HepG2 (cell line): Measurements from ENCODE around the gene SSNA1. TPM values are rescaled to one million over a fixed set of nuclear protein-coding genes. Genes with fewer than 3 reads are reported as not detected.

ENCODE experiments used
- CBFB ChIP-seq: sonication (generic); formaldehyde crosslinking; IDR thresholded peaks from 2 replicates; pipeline ENCODE4 v1.4.0; 2020; ENCODE audit warnings: missing genetic modification reagents
- FOXC1 ChIP-seq: sonication (generic); formaldehyde crosslinking; IDR thresholded peaks from 2 replicates; pipeline ENCODE4 v1.8.0; 2022; ENCODE audit warnings: mild to moderate bottlenecking, missing genetic modification reagents, borderline replicate concordance
- HES4 ChIP-seq: sonication (generic); formaldehyde crosslinking; IDR thresholded peaks from 2 replicates; pipeline ENCODE4 v1.9.0; 2021; ENCODE audit warnings: mild to moderate bottlenecking, missing genetic modification reagents, borderline replicate concordance
- POLR2G ChIP-seq: fragments of 200-400 bp; formaldehyde crosslinking; IDR thresholded peaks from 2 replicates; pipeline ENCODE4 v1.6.1; 2018; ENCODE audit warnings: mild to moderate bottlenecking, low read depth, low read length, moderate library complexity
- SMAD3 ChIP-seq: sonication (generic); formaldehyde crosslinking; IDR thresholded peaks from 2 replicates; pipeline ENCODE4 v1.4.0; 2020; ENCODE audit warnings: missing genetic modification reagents
- TBL1XR1 ChIP-seq: fragments of 150-350 bp; IDR thresholded peaks from 2 replicates; pipeline ENCODE4 v1.6.1; 2014; ENCODE audit warnings: borderline replicate concordance, low read length; ENCODE audit not compliant: partially characterized antibody
- ZFP82 ChIP-seq: sonication (generic); formaldehyde crosslinking; IDR thresholded peaks from 2 replicates; pipeline ENCODE4 v1.5.1; 2020; ENCODE audit warnings: mild to moderate bottlenecking, missing genetic modification reagents, borderline replicate concordance
- ZNF629 ChIP-seq: sonication (generic); formaldehyde crosslinking; conservative IDR thresholded peaks from 2 replicates; pipeline ENCODE4 v1.5.0; 2020; ENCODE audit warnings: missing genetic modification reagents
- ZNF703 ChIP-seq: sonication (generic); formaldehyde crosslinking; IDR thresholded peaks from 2 replicates; pipeline ENCODE4 v1.5.1; 2020; ENCODE audit warnings: missing genetic modification reagents, mild to moderate bottlenecking, moderate library complexity, borderline replicate concordance
- ZNF772 ChIP-seq: sonication (generic); formaldehyde crosslinking; IDR thresholded peaks from 2 replicates; pipeline ENCODE4 v1.5.0; 2020; ENCODE audit warnings: mild to moderate bottlenecking, missing genetic modification reagents
- ZNF788 ChIP-seq: sonication (generic); formaldehyde crosslinking; IDR thresholded peaks from 2 replicates; pipeline ENCODE4 v1.5.0; 2020; ENCODE audit warnings: mild to moderate bottlenecking, missing genetic modification reagents, borderline replicate concordance
- polyA plus RNA-seq, 8 experiments: library from polyadenylated mRNA; depleted of rRNA in 3 of 8; stranded (reverse) in 7 of 8; unstranded in 1 of 8; fragments of >200 nt; fragmentation: Illumina TruSeq in 4 of 8; extraction: Trizol in 4 of 8; gene quantifications; 2 replicates each; pipeline versions ENCODE4 v1.2.1 to v1.2.3, GENCODE V29; 2011 to 2016; ENCODE audit warnings: low read depth in 4 of 8, missing spikeins in 1 of 8, mixed read lengths in 1 of 8; ENCODE audit not compliant: insufficient read depth in 1 of 8
- total RNA-seq, 5 experiments: library from RNA; depleted of rRNA; stranded (reverse); fragments of >200 nt; fragmentation: Illumina TruSeq; extraction: Trizol; gene quantifications; 2 replicates each; pipeline ENCODE4 v1.2.3, GENCODE V29; 2016; ENCODE audit warnings: low read depth in 1 of 5
- TF ChIP-seq, protein P1 (sequence below), 2 experiments: fragments of 450-650 bp in 1 of 2; sonication (generic) in 1 of 2; formaldehyde crosslinking in 1 of 2; IDR thresholded peaks; 2 replicates each; pipeline versions ENCODE4 v1.6.1 to v1.8.0; 2016 to 2022; ENCODE audit warnings: antibody characterized with exemption in 1 of 2, mild to moderate bottlenecking in 1 of 2, missing genetic modification reagents in 1 of 2
- TF ChIP-seq, protein P2 (sequence below): sonication (generic); formaldehyde crosslinking; IDR thresholded peaks from 2 replicates; pipeline ENCODE4 v1.9.0; 2021; ENCODE audit warnings: missing genetic modification reagents, mild to moderate bottlenecking, borderline replicate concordance
- TF ChIP-seq, protein P3 (sequence below): sonication (generic); formaldehyde crosslinking; IDR thresholded peaks from 2 replicates; pipeline ENCODE4 v1.4.0; 2020; ENCODE audit warnings: low read depth, missing genetic modification reagents

The SSNA1 gene
- total and polyA plus RNA-seq, 2 of the 13 experiments (the other 11 are each of a cell fraction or from before 2014, with no cell fraction given), result 35.9 to 49.4 TPM

DNA sequence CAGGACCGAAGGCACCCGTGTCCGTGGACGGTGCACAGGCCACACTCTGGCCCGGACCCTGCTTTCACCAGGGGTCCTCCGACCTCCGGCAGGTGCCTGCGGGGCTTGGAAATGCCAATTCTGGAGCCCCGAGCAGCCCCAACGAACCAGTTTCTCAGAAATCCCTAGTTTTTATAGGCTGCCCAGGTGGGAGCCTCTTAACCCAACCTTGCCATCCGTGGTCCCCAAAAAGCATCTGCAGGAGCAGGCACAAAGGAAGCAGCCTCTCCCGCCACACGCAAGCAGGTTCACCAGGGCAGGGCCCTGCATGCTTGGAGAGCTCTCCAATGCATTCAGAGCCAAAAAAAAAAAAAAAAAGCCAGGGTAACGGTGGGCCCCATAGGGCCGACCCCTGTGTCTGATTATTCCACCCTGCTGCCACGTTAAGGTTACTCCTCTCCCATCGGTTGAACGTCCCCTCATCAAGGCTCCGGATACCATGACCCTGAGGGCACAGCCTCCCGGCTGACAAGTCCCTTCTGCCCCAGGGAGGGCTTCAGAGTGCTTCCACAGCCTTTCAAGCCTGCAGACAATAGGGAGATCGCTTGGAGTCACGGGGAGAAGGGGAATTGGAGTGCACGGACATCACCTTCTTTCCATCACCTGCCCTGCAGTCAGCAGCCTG is 12.9 kb downstream of the SSNA1 start (continued):
- TF ChIP-seq, protein P1, sequence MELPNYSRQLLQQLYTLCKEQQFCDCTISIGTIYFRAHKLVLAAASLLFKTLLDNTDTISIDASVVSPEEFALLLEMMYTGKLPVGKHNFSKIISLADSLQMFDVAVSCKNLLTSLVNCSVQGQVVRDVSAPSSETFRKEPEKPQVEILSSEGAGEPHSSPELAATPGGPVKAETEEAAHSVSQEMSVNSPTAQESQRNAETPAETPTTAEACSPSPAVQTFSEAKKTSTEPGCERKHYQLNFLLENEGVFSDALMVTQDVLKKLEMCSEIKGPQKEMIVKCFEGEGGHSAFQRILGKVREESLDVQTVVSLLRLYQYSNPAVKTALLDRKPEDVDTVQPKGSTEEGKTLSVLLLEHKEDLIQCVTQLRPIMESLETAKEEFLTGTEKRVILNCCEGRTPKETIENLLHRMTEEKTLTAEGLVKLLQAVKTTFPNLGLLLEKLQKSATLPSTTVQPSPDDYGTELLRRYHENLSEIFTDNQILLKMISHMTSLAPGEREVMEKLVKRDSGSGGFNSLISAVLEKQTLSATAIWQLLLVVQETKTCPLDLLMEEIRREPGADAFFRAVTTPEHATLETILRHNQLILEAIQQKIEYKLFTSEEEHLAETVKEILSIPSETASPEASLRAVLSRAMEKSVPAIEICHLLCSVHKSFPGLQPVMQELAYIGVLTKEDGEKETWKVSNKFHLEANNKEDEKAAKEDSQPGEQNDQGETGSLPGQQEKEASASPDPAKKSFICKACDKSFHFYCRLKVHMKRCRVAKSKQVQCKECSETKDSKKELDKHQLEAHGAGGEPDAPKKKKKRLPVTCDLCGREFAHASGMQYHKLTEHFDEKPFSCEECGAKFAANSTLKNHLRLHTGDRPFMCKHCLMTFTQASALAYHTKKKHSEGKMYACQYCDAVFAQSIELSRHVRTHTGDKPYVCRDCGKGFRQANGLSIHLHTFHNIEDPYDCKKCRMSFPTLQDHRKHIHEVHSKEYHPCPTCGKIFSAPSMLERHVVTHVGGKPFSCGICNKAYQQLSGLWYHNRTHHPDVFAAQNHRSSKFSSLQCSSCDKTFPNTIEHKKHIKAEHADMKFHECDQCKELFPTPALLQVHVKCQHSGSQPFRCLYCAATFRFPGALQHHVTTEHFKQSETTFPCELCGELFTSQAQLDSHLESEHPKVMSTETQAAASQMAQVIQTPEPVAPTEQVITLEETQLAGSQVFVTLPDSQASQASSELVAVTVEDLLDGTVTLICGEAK (IDR thresholded peaks at IDR 0.05), result no peak
- TF ChIP-seq, protein P1 (CRISPR knock-in tag; IDR thresholded peaks at IDR 0.05), result peak; percentile 25; the same call in 1 of the 2 replicates
- TF ChIP-seq ZNF703 (CRISPR knock-in tag) (0 out of 2 replicates have a peak, but pooled peaks have one; percentile 6), FOXC1 (CRISPR knock-in tag) (peak; percentile 10; the same call in 1 of the 2 replicates), TBL1XR1 (no peak), ZFP82 (peak; percentile 14; the same call in 1 of the 2 replicates), ZNF788 (CRISPR knock-in tag) (0 out of 2 replicates have a peak, but pooled peaks have one; percentile 6), SMAD3 (CRISPR knock-in tag) (peak; percentile 32; the same call in 1 of the 2 replicates), POLR2G (no peak), HES4 (no peak), ZNF629 (CRISPR knock-in tag) (no peak), CBFB (CRISPR knock-in tag) (no peak), ZNF772 (CRISPR knock-in tag) (0 out of 2 replicates have a peak, but pooled peaks have one; percentile 59)
- TF ChIP-seq, protein P2, sequence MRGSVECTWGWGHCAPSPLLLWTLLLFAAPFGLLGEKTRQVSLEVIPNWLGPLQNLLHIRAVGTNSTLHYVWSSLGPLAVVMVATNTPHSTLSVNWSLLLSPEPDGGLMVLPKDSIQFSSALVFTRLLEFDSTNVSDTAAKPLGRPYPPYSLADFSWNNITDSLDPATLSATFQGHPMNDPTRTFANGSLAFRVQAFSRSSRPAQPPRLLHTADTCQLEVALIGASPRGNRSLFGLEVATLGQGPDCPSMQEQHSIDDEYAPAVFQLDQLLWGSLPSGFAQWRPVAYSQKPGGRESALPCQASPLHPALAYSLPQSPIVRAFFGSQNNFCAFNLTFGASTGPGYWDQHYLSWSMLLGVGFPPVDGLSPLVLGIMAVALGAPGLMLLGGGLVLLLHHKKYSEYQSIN (CRISPR knock-in tag), result no peak
- TF ChIP-seq, protein P3, sequence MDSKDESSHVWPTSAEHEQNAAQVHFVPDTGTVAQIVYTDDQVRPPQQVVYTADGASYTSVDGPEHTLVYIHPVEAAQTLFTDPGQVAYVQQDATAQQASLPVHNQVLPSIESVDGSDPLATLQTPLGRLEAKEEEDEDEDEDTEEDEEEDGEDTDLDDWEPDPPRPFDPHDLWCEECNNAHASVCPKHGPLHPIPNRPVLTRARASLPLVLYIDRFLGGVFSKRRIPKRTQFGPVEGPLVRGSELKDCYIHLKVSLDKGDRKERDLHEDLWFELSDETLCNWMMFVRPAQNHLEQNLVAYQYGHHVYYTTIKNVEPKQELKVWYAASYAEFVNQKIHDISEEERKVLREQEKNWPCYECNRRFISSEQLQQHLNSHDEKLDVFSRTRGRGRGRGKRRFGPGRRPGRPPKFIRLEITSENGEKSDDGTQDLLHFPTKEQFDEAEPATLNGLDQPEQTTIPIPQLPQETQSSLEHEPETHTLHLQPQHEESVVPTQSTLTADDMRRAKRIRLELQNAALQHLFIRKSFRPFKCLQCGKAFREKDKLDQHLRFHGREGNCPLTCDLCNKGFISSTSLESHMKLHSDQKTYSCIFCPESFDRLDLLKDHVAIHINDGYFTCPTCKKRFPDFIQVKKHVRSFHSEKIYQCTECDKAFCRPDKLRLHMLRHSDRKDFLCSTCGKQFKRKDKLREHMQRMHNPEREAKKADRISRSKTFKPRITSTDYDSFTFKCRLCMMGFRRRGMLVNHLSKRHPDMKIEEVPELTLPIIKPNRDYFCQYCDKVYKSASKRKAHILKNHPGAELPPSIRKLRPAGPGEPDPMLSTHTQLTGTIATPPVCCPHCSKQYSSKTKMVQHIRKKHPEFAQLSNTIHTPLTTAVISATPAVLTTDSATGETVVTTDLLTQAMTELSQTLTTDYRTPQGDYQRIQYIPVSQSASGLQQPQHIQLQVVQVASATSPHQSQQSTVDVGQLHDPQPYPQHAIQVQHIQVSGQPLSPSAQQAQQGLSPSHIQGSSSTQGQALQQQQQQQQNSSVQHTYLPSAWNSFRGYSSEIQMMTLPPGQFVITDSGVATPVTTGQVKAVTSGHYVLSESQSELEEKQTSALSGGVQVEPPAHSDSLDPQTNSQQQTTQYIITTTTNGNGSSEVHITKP (CRISPR knock-in tag), result peak; percentile 11
